ENCODE data around the gene FAM131A. TPM values are rescaled to one million over a fixed set of nuclear protein-coding genes. Genes with fewer than 3 reads are reported as not detected.
A peak's percentile ranks its signal among the peaks of the same experiment; 100 is the strongest.

FAM131A gene
- total RNA-seq, 1 donor from 2014 or later, result 18.6 TPM

Small RNA genes within 50 kb of the gene (small RNA-seq; reads per million reads assigned to genes)
- 724 reads per million, percentile 98 among the genes with 10 or more reads in this experiment for gene SNORD66 (ENCODE audit: low replicate concordance)

Other genes with a start within 250 kb of the FAM131A start
- gene HTR3E, start 240.5 kb upstream of the FAM131A start, total RNA-seq, result not detected
- gene EIF2B5, start 202.2 kb upstream of the FAM131A start, total RNA-seq, result 28.7 TPM
- gene DVL3, start 182.2 kb upstream of the FAM131A start, total RNA-seq, result 23.9 TPM
- gene AP2M1, start 162.7 kb upstream of the FAM131A start, total RNA-seq, result 135 TPM
- 46.3 TPM for gene ABCF3, start 151.4 kb upstream of the FAM131A start, total RNA-seq
- gene VWA5B2, start 108.0 kb upstream of the FAM131A start, total RNA-seq, result 0.10 TPM
- gene ALG3, start 88.6 kb upstream of the FAM131A start, total RNA-seq, result 13.8 TPM
- 1.7 TPM for gene EEF1AKMT4, start 87.9 kb upstream of the FAM131A start, total RNA-seq
- not detected for gene CAMK2N2, start 76.0 kb upstream of the FAM131A start, total RNA-seq
- not detected for gene ECE2, start 61.6 kb upstream of the FAM131A start, total RNA-seq
- 167 TPM for gene PSMD2, start 38.4 kb upstream of the FAM131A start, total RNA-seq
- gene EIF4G1, start 23.0 kb upstream of the FAM131A start, total RNA-seq, result 191 TPM
- 5.3 TPM for gene CLCN2, start 24.0 kb downstream of the FAM131A start, total RNA-seq
- 44.3 TPM for gene POLR2H, start 24.1 kb downstream of the FAM131A start, total RNA-seq
- gene THPO, start 40.6 kb downstream of the FAM131A start, total RNA-seq, result 68.1 TPM
- 31.3 TPM for gene CHRD, start 42.5 kb downstream of the FAM131A start, total RNA-seq
- gene EPHB3, start 224.2 kb downstream of the FAM131A start, total RNA-seq, result 44.4 TPM

All from skin of body (tissue), 2 donors.